HG03442 (cell line): ENCODE data around the gene UGP2.
A peak's percentile ranks its signal among the peaks of the same experiment; 100 is the strongest.
"Not testable (repeated sequence)": the region's sequence is repeated elsewhere in the genome, so short reads cannot be mapped to it uniquely, and the experiment has no call there.

ENCODE experiments used
- ATAC-seq: cut with Tn5 transposase; IDR thresholded peaks from one replicate; pipeline ENCODE4 v1.9.1; 2021; ENCODE audit warnings: mild to moderate bottlenecking, moderate library complexity; ENCODE audit not compliant: unreplicated experiment

UGP2 gene

DNA sequence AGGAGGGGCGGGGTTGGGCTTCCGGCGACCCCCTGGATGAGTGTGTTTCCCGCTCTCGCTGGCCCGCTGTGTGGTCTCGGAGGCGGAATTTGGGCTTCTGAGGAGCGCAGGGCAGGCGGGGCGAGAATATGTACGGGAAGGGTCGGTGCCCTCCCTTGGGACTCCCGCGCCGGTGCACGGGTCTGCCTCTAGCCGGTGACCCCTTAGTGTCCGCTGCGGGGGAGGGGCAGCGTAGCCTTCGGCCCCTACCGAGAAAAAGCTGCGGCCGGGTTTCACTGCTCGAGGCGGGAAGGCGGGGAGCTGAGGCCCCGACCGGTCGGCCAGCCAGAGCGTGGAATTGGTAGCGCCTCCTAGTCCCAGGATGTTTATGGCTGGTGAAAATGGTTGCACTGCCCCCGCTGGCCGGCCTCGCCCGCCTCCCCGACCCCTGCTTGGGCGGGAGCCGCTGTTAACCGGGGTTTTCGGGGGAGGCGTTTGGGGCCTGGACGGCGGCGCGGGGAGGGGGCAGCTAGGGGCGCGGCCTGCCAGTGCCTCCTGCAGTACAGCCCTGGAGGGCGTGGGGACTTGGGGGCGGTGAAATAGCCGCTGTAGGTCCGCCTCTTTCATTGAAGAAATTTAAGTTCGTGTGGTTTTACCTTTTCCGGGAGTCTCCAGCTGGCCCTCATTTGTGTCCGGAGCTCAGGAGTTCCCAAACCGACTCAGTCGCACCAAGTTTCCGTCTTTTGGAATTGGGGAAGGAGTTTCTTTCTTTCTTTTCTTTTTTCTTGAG, at the start of gene UGP2:
UGP2 (plus strand) TSS at position 643 of the 769 bp plus-strand sequence. CDS start 290 bp downstream, outside the sequence.
- ATAC-seq = peak; percentile 60

DNA sequence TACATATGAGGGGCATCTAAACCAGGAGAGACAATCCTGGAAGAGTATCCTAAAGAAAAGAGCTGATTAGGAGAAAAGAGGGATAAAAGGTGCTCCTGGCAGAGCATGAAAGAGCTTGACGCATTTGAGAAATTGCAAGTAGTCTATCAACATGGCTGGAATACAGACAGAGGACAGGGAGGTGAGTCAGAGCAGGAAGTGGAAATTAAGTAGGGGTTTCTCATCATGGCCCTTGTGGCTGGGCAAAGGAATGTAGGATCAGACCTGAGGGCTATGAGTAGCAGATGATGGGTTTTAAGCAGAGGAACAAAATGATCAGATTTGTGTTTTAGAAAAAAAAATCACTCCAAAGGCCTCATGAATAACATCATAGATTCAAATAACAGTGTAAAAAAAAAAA, 49.2 kb upstream of the UGP2 start:
- ATAC-seq = no peak

DNA sequence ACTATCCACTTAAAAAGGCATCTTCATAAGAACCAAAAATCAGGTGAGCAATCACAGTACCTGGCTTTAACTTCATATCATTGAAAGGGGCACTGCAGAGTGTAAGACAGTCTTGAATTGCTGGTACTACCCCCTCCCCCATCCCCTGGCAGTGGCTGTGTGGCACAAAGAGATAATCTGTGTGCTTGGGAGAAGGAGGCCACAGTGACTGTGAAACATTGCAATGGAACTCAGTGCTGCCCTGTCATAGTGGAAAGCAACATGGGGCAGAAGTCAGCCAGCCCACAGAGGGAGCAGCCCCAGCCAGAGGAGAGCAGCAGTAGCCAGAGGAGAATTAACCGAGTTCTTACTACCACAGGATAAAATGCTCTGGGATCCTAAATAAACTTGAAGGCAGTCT, 45.3 kb upstream of the UGP2 start:
- ATAC-seq = no peak

DNA sequence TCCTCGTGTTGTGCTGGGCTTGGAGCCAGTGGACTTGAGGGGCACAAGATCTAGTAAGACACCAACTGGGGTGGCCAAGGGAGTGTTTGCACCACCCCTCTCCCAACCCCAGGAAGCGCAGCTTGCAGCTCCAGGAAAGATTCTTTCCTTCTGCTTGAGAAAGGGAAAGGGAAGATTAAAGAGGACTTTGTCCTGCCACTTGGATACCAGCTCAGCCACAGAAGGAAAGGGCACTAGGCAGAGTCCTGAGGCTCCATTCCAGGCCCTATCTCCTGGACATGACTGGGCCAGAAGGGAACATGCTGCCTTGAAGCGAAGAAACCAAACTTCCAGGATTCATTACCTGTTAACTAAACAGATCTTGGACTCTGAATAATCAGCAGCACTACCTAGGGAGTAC, 44.9 kb upstream of the UGP2 start:
- ATAC-seq = no peak

DNA sequence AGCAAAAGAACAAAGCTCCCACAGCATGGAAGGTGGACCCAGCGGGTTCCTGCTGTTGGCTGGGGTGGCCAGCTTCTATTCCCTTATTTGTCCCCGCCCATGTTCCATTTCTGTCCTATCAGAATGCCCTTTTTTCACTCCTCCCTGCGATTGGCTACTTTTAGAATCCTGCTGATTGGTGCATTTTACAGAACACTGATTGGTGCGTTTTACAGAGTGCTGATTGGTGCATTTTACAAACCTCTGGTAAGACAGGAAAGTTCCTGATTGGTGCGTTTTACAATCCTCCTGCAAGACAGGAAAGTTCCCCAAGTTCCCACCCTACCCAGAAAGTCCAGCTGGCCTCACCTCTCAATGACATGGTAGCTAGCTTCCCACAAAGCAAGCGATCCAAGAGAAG, 40.2 kb upstream of the UGP2 start:
- ATAC-seq = no peak

DNA sequence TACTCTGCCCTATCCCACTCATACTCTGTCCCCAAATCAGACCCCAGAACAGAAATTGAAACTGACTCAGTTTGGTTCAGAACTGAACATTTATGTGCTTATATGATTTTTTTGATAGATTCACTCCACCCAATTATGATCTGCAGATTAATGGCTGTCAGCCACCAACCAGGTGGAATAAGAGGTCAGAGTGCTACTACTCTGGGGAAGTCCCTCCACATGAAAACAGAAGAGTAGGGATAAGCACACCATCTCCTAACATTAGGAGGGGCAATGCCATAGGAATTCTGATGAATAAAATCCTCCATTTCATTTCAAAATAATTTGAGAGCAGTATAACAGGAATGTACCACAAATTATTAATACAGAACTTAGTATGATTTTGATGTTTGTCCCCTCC, 36.3 kb upstream of the UGP2 start:
- no peak for ATAC-seq

DNA sequence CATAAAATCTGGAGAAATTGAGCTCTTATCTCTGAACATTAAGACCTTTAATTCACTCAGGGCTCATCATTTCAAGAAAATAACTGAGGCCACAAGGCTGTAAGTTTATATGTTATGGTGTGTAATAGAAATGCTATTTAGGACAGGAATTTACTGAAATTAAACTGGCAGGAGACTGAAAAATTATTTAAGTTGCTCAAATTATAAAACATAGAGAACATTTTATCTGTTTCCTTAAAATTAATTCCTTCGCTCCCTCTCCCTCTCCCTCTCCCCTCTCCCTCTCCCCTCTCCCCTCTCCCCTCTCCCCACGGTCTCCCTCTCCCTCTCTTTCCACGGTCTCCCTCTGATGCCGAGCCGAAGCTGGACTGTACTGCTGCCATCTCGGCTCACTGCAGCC, 33.7 kb upstream of the UGP2 start:
- not testable (repeated sequence) for ATAC-seq

DNA sequence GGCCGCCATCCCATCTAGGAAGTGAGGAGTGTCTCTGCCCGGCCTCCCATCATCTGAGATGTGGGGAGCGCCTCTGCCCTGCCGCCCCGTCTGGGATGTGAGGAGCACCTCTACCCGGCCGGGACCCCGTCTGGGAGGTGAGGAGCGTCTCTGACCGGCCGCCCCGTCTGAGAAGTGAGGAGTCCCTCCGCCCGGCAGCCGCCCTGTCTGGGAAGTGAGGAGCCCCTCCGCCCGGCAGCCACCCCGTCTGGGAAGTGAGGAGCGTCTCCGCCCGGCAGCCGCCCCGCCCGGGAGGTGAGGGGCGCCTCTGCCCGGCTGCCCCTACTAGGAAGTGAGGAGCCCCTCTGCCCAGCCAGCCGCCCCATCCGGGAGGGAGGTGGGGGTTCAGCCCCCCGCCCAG, 32.8 kb upstream of the UGP2 start:
- ATAC-seq = not testable (repeated sequence)

DNA sequence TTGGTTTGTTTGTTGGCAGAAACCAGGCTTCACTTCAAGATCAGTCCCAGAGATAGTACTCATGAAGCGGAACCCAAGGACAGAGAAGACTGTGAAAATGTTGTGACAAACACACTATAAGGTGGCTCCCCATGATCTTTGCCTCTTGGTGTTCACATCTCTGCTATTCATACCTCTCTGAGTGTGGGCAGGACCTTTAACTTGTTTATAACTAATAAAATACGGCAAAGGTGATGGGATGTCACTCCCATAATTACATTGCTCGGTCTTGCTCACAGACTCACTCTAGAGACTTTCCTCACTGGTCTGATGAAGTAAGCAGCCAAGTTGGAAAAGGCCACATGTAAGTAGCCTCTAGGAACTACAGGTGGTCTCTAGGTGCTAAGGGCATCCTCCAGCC, 30.6 kb upstream of the UGP2 start:
- no peak for ATAC-seq

DNA sequence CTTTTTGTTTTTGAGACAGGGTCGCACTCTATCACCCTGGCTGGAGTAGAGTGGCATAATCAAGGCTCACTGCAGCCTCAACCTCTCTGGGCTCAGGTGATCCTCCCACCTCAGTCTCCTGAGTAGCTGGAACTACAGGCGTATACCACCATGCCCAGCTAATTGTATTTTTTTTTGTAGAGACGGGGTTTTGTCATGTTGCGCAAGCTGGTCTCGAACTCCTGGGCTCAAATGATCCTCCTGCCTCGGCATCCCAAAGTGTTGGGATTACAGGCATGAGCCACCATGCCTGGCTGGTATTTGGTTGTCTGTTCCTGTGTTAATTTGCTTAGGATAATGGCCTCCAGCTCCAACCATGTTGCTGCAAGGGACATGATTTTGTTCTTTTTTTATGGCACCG, 29.8 kb upstream of the UGP2 start:
- ATAC-seq = not testable (repeated sequence)

DNA sequence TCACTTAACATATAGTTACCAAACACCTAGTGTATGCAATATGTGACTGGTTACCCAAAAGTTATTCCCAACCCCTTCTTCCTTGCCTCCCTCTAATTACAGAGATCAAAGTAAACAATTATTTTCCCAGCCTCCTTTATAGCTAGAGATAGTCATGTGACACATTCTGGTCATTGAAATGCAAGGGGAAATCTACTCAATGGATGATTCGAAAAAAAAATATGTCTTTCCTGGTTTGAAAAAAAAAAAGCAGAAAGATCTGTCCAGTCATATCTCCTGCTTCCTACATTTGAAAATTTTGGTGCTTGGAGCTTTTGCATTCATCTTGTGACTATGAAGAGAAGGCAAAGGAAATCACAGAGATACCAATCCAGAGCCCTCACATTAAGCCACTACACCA, 27.6 kb upstream of the UGP2 start:
- no peak for ATAC-seq

DNA sequence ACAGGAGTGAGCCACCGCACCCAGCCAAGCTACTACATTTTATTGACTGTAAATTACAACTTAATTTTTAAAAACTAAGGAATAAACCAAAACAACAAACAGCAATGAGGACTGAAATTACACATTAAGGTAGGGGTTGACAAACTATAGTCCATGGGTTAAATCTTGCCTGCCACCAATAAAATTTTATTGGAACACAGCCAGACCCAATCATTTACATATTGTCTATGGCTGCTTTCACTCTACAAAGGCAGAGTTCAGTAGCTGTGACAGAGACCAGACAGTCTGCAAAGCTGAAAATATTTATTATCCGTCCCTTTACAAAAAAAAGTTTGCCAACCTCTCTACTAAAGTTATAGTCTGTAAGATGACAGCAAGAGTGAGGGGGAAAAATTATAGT, 24.3 kb upstream of the UGP2 start:
- ATAC-seq = no peak

DNA sequence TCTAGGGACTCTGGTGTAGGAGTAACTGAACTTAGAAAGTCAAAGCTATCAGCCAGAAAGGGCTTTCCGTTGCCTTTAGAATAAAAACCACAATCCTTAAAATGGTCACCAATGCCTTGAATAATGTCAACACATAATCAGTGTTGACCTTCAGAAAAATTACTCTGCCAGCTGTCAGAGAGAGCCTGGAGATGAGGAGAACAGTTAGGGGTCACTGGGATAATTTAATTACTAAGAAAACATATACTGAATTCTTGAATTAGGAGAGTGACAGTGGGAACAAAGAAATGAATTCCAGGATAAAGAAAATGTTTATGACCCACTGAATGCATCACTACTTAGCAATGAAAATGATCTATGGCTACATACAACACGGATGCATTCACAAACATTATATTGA, 23.4 kb upstream of the UGP2 start:
- ATAC-seq = no peak

DNA sequence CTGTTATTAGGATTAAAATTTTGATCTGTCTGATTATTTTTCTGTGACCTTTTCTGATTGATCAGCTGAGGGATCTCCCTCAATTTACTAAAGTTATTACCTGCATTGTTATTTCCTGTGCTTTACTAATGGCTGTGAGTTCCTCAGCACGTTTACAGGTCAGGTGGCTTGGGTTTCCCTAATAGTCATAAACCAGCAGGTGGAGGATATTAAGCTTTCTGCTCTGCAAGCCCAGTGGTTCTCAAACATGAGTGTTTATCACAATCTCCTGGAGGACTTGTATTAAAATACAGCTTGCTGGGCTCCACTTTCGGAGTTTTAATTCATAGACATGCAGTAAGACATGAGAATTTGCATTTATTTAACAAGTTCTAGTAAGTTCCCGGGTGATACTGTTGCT, 22.4 kb upstream of the UGP2 start:
- ATAC-seq = no peak

DNA sequence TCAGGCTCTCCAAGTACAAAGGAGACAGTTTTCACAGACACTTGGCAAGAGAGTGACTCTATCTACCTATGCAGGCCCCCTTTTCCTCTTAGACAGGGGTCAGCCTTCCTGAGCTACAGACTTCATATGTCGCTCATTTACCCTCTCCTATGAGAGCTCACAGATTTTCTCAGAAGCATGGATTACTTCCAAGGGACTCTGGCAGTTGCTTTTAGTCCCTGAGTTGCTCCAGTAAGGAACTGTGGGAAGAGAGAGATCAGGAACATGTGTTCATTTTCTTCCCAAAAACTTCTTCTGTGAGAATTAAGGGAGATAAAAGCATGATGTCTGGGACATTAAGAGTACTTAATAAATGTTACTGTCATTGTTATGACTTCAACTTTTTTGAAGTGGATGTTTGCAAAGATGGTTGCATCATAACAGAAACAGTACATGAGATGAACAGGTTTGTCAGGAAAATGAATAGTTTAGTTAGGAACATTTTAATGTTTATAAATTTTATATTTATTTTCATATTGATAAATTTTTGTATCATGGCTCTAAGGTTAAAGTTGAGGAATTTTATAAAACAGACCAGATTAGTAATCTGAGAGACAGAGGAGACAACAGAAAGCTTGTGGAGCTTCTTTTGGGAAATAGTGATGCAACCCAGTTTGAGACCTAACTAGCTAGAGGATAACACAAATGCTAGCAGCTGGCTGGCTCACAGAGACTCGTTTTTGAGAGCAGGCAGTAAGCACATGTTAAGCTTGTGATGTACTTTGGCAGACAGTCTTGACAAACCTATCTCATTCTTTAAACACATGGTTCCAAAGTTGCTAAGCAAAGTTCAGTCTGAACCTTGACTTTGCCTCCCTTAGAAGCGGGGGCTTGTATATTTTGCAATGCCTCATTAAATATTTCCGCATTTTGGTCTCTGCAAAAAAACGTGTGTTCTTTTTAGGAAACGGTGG, 21.7 kb upstream of the UGP2 start:
- no peak for ATAC-seq

DNA sequence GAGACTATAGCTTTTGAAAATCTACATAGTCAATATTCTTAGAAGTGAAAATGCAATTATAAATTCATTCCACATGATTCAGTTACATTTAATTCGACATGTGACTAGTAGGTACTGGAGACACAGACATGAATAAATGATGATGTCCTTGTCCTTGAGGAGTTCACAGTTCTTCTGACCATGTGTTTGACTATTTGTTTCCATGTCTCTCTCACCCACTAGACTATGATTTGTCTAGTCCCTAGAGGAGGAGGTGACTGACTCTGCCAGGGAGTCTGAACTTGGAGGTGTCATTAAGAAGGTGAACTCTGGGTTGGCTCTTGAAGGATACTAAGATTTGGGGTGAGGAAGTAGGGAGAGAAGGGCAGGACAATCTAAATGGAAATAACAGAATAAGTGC, 20.7 kb upstream of the UGP2 start:
- ATAC-seq = no peak

DNA sequence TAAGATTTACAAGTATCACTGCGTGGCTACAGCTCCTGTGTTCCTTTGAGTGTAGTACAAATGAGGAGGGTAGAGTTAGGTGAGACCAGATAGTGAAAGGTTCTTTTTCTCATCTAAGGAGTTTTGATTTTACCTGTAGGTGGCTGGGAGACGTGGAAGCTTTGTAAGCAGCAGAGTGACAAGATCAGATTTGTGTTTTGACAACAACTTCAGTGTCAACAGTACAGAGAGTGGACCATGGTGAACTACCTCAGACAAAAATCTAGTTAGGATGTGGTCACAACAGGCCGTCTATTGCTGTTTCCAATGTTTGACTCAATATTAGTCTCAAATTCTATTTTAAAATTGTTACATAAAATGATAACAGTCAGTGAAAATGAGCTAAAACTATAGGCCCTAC, 20.3 kb upstream of the UGP2 start:
- no peak for ATAC-seq

DNA sequence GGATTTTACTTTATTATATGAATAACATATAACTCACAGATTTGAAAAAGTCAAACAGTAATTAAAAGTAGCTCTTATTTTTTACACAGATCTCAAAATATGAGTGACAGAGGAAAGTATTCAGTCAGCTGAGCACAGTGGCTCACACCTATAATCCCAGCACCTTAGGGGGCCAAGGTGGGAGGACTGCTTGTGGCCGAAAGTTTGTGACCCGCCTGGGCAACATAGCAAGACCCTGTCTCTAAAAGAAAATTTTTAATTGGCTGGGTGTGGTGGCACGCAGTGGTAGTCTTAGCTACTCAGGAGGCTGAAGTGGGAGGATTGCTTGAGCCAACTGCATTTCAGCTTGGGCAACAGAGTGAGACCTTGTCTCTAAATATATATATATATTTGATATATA, 19.2 kb upstream of the UGP2 start:
- ATAC-seq = no peak

DNA sequence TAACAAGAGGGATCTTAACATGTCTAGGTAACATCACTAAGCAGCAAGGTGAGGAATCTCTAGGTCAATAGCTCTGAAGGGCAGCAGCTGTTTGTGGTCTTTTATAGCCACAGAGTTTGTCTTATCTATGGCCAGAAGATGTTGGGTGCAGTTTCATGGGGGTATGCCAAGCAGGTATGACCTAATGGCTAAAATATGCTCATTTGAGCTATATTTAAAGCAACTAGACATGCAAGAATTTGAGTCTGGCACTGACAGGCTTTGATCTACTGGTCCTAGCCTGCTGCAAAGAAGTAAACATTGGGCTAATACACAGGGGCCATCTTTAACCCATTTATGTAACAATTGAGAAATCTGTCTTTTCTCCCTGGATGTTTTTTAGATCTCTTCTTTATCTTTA, 13.9 kb upstream of the UGP2 start:
- no peak for ATAC-seq

DNA sequence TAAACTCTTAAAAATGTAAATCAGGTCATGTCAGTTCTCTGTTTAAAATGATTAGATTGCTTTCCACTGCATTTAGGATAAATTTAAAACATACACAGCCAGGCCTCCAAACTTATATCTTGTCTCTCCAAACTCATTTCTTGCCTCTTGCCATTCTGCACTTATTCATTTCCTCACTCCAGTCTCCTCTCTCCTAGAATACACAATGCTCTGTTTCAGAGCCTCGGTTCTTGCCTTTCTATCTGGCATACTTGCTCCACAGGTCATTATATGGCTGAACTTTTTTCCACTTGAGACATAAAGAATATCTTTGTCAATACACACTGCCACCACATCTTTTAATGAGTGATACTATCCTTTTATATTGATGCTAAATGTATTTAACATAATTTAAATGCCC, 10.5 kb upstream of the UGP2 start:
- no peak for ATAC-seq

DNA sequence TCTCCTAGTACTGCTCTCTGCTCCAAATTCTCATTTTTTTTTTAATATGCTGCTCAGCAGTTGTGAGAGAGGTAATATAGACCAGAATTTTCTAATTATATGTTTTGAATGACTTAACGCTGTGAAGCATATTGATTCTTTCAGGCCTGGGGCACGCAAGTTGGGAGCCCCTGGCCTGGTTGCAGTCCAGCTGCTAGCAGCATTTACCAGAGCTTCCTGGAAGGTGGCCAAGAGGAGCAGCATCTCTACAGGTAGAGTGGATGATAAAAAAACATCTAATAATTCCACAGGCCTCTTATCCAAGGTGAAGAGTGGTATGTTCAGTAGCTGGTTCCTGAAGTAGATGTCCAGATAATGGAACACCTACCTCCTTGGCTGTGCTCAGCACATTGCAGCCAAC, 7.3 kb upstream of the UGP2 start:
- ATAC-seq = no peak

DNA sequence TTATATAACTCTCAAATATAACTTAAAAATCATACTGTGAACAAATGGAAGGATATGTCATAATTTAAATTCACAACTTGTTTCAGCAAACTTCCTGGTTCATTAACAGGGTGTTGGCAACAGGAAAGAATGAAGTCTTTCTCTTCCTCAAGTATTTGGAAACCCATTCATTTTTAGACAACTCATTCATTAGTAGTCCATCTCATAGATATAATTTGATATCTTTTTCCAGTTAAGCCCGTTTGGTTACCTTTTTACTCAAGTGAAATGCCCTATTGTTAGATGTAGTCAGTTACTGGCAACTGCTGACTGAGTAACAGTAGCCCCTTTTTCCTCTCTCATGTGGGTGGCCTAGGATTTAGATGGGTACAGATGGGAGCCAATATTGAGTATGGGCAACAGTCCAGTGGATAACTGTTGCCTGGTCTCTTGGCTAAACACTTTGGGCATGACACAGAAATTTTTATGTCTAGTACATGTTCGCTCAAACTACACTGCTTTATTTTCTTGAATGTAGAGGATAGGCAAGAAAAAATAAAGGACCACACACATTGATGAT, 4.6 kb upstream of the UGP2 start:
- no peak for ATAC-seq
